Right atrium auricular region (tissue), 2 donors: Measurements from ENCODE around the gene CLBA1. TPM values are rescaled to one million over a fixed set of nuclear protein-coding genes. Genes with fewer than 3 reads are reported as not detected.

ENCODE experiments used
- DNase-seq: peaks from one replicate; pipeline ENCODE4 v3.0.0-alpha.2; 2019; ENCODE audit warnings: low spot score
- H3K27ac ChIP-seq, 2 donors: fragments of 200-600 bp; sonication (generic); 1 replicate in 1 of 2; 2 replicates in 1 of 2; pipeline ENCODE4 v1.5.1; 2016 to 2019
- H3K27me3 ChIP-seq, 2 donors: fragments of 200-600 bp; sonication (generic); one replicate each; pipeline versions ENCODE4 v1.5.1 to v1.6.0; 2017 to 2019
- H3K36me3 ChIP-seq: fragments of 200-600 bp; sonication (generic); one replicate; pipeline ENCODE4 v1.5.1; 2016
- H3K4me1 ChIP-seq, 2 donors: fragments of 200-600 bp; sonication (generic); one replicate each; pipeline versions ENCODE4 v1.5.1 to v1.6.0; 2017 to 2019
- H3K4me3 ChIP-seq, 2 donors: fragments of 200-600 bp; sonication (generic); 1 replicate in 1 of 2; 2 replicates in 1 of 2; pipeline ENCODE4 v1.5.1; 2017 to 2019; ENCODE audit warnings: mild to moderate bottlenecking in 1 of 2, moderate library complexity in 1 of 2
- H3K9me3 ChIP-seq, 2 donors: fragments of 200-600 bp; sonication (generic); one replicate each; pipeline ENCODE4 v1.5.1; 2019
- CTCF ChIP-seq, 2 donors: fragments of 200-600 bp; sonication (generic); IDR thresholded peaks; one replicate each; pipeline ENCODE4 v1.5.1; 2019; ENCODE audit warnings: antibody characterized with exemption in 2 of 2
- total RNA-seq, 2 donors: library from RNA; depleted of rRNA; stranded (reverse); fragments of >200 nt; gene quantifications; one replicate each; pipeline ENCODE4 v1.1.0, GENCODE V29; 2016

The CLBA1 gene
- total RNA-seq, 2 donors from 2014 or later: 2.0 to 2.2 TPM

DNA sequence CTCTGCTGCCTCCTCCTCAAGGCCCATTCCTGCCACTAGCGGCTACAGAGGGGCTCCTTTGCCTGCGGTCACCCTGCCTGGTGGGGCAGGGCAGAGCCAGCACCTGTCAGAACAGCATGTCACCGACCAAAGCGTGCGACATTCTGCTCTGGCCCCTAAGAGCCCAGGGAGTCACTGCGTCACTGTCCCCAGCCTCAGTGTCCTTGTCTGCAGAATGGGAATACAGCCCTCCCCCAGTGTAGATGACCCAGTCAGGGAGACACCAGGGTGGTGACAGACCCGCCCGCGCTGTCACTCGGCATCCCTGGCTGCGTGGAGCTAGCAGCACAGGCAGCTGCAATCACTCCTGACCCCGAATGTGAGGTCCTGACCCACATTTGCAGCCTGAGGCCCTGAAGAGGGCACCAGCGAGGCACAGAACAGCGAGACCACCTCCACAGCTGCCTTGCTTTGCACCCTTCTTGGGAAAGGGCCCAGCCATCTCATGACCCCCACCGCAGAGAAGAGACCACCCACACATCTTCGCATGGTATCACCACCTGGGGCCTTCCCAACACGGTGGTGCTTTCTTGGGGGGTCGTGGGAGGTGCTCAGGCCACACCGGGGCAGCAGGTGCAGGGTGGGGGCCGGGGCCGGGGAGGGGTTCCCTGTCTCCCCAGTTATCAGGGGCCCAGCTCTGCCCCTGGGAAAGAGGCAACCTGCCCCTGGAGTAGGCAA, 9.9 kb upstream of the CLBA1 start:
- no peak overlapping the region for H3K27ac ChIP-seq
- no peak for TF ChIP-seq CTCF (IDR thresholded peaks at IDR 0.05)

DNA sequence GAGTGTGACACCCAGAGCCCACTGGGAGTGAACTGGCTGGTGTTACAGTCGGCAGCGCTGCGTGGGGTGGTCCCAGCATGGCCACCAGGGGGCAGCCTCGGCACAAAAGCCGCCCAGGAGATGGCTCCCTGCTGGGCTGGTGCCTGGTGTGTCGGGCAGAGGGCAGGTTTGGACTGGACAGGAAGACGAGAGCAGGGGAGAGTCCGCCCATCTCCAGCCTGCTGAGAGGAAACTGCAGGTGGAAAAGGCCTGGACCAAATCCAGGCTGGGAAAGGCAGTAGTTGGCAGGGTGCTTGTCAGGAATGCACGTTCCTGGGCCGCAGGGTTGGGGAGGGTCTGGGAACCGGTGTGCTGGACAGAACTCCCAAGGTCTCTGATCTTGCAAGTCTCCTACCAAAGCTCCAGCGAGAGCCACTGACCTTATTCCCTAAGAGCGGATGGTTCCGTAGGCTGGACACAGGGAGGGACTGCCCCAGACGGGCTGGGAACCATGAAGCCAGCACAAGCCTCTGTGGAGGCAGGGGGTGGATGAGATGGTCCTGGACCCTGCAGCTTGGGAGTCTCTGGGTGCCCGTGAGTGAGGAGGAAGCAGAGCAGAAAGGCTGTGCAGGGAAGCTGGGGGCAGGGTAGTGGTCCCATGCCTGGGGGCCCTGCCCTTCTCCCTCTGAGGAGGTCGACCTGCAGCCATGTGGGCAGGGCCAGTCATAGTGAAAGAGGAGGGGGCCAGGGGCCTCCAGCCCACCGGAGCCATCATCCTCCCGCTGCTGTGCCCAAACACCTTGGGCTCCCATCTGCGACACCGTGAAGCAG, 9.2 kb upstream of the CLBA1 start:
- Histone ChIP-seq H3K9me3 (no peaks in the 10 kb centered on the region), H3K4me3 (no peak overlapping the region)

More for the DNA sequence above, 9.9 kb upstream of the CLBA1 start:
- Histone ChIP-seq H3K4me3 (no peak overlapping the region), H3K27me3 (no peaks in the 10 kb centered on the region), H3K36me3 (no peaks in the 10 kb centered on the region), H3K4me1 (peaks cover 0 to 93% of the 10 kb centered on the region in 2 donors), H3K9me3 (no peaks in the 10 kb centered on the region)
- no peak for DNase-seq

DNA sequence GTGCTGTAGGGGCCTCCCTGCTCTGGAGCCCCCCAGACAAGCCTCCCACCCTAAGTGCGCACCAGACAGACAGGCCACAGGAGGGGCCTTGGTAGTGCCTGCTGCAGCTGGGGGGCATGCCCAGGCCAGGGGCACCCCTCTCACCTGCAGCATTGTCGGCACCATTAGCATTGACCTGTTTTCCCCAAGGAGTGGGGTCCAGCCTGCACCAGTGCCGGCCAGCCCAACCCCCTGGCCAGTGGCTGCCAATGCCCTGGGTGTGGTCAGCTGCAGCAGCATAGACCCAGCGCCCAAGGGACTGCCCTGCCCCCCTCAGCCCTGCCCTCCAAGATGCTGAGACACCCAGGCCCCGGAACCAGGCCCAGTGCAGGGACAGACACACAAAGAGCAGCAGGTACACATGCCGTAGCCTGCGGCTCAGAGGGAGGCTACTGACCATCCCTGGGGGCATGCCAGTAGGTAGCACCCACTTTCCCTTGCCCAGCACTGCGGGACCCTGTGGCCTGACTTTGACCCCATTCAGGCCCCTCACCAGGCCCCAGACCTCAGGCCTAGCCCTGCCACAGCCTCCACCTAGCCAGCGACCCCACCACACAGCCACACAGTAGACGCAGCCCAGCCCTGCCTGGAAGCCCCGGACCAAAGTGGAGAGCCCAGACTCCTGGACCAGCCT, 8.4 kb upstream of the CLBA1 start:
- H3K27ac ChIP-seq: no peak overlapping the region
- peaks cover 0 to 80% of the 10 kb centered on the region in 2 donors for H3K4me1 ChIP-seq

More for the DNA sequence above, 9.2 kb upstream of the CLBA1 start:
- TF ChIP-seq CTCF (IDR thresholded peaks at IDR 0.05): peak; percentile 86 to 96
- H3K4me1 ChIP-seq: peaks cover 0 to 88% of the 10 kb centered on the region in 2 donors
- no peaks in the 10 kb centered on the region for H3K36me3 ChIP-seq
- H3K27me3 ChIP-seq: no peaks in the 10 kb centered on the region
- peak; percentile 86 for DNase-seq
- H3K27ac ChIP-seq: no peak overlapping the region

DNA sequence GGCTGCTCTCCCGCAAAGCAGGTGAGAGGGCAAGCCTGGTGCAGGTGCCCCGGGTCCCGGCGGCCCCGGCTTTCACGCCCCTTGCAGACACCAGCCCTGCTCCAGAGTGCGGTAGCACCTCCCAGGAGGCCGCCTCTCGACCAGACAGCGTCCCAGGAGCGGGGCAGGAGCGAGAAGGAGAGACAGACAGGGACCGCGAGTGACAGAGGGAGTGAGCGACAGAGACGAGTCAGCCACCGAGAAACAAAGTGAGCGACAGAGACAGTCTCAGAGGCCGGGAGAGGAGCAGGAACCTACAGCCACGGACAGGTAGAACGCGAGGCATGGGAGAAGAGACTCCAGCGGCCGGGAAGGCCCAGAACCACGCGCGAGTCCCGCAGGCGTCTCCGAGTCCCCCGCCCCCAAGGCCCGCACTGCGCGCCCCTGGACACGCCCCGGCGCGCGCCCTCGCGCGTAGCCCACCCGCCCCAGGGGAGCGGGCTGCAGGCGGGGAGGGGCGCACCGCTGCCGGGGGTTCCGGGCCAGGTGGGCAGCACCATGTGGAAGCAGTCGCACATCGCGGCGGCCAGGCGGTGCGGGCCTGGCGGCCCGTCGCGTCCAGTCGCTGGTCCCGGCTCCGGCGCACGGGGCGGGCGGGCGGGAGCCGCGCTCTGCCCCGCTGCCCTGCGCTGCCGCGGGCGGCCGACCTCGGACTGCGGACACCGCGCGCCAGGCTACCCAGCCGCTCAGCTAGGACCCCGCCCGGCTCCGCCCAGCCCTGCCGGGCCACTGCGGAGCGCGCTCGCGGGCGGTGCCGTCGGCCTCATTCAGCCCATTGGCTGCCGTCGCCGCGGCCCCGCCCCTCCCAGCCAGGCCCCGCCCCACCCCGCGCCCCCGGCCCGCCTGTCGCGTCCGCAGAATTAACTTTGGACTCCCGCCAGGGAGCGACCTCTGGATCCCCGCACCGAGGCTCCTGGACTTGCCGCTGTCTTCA, 7.6 kb upstream of the CLBA1 start, which contains the start of gene AHNAK2:
TSS of gene AHNAK2 (minus strand) at position 694 of the 973 bp plus-strand sequence. CDS start at position 557, 137 bp downstream.
- Histone ChIP-seq H3K36me3 (no peaks in the 10 kb centered on the region), H3K4me3 (peak within 1 kb of the TSS; percentile 41 to 58), H3K27ac (no peak within 1 kb of the TSS), H3K4me1 (peaks cover 0 to 72% of the 10 kb centered on the region in 2 donors), H3K27me3 (no peaks in the 10 kb centered on the region), H3K9me3 (no peaks in the 10 kb centered on the region)
- TF ChIP-seq CTCF (IDR thresholded peaks at IDR 0.05): no peak
- DNase-seq: no peak

More for the DNA sequence above, 8.4 kb upstream of the CLBA1 start:
- Histone ChIP-seq H3K27me3 (no peaks in the 10 kb centered on the region), H3K9me3 (no peaks in the 10 kb centered on the region), H3K36me3 (no peaks in the 10 kb centered on the region), H3K4me3 (peak overlapping the region; percentile 41 to 58)
- no peak for DNase-seq
- no peak for TF ChIP-seq CTCF (IDR thresholded peaks at IDR 0.05)
